ENCODE measurements around the gene BLVRB.
"Not testable (repeated sequence)": the region's sequence is repeated elsewhere in the genome, so short reads cannot be mapped to it uniquely, and the experiment has no call there.

The BLVRB gene

GRCh38 chr19:40449506-40449905, 16.0 kb downstream of the BLVRB start:
- DNase-seq (ENCODE audit: low read depth), result no peak

GRCh38 chr19:40446263-40446784, 19.2 kb downstream of the BLVRB start:
- no peak for DNase-seq (ENCODE audit: low read depth)

GRCh38 chr19:40445780-40446262, 19.7 kb downstream of the BLVRB start:
- no peak for DNase-seq (ENCODE audit: low read depth)

GRCh38 chr19:40444825-40445312, 20.7 kb downstream of the BLVRB start:
- no peak for DNase-seq (ENCODE audit: low read depth)

- DNase-seq (ENCODE audit: low read depth), result peak; percentile 93
These were observed 21.3 kb downstream of the BLVRB start, which contains the start of gene SERTAD3 for GRCh38 chr19:40444000-40444824. TSS of gene SERTAD3 (minus strand) at chr19:40444335. CDS start at chr19:40442080, 2,255 bp downstream.

GRCh38 chr19:40443131-40443999, 22.2 kb downstream of the BLVRB start:
- peak; percentile 100 for DNase-seq (ENCODE audit: low read depth)

- no peak for DNase-seq (ENCODE audit: low read depth)
These were observed 23.0 kb downstream of the BLVRB start for GRCh38 chr19:40442328-40443130.

GRCh38 chr19:40441719-40442253, 23.8 kb downstream of the BLVRB start:
- DNase-seq (ENCODE audit: low read depth), result no peak

- DNase-seq (ENCODE audit: low read depth), result no peak
These were observed 27.3 kb downstream of the BLVRB start for GRCh38 chr19:40438284-40438683.

GRCh38 chr19:40433391-40434216, 31.9 kb downstream of the BLVRB start:
- DNase-seq (ENCODE audit: low read depth), result peak; percentile 94

- not testable (repeated sequence) for DNase-seq (ENCODE audit: low read depth)
These were observed 32.8 kb downstream of the BLVRB start for GRCh38 chr19:40432760-40433159.

GRCh38 chr19:40431698-40432097, 33.8 kb downstream of the BLVRB start:
- DNase-seq (ENCODE audit: low read depth), result no peak

GRCh38 chr19:40430242-40430641, 35.3 kb downstream of the BLVRB start:
- DNase-seq (ENCODE audit: low read depth), result not testable (repeated sequence)

- not testable (repeated sequence) for DNase-seq (ENCODE audit: low read depth)
These were observed 37.3 kb downstream of the BLVRB start for GRCh38 chr19:40428197-40428596.

GRCh38 chr19:40425450-40426287, 39.9 kb downstream of the BLVRB start, which contains the start of gene SERTAD1:
TSS of gene SERTAD1 (minus strand) at chr19:40425992. CDS start at chr19:40423546, 2,446 bp downstream.
- DNase-seq (ENCODE audit: low read depth), result peak; percentile 99

GRCh38 chr19:40424637-40425449, 40.7 kb downstream of the BLVRB start:
- no peak for DNase-seq (ENCODE audit: low read depth)

GRCh38 chr19:40423938-40424337, 41.6 kb downstream of the BLVRB start:
- no peak for DNase-seq (ENCODE audit: low read depth)
